NT2/D1 (cell line): ENCODE results near the gene GPSM1.

ENCODE experiments used
- DNase-seq: peaks from one replicate; pipeline ENCODE4 v3.0.0-alpha.2; 2011; ENCODE audit warnings: low read depth, low spot score
- H3K27me3 ChIP-seq: 2 replicates; pipeline ENCODE4 v1.6.0; 2011; ENCODE audit warnings: mild to moderate bottlenecking; ENCODE audit not compliant: insufficient read length, insufficient read depth
- H3K36me3 ChIP-seq: 2 replicates; pipeline ENCODE4 v1.6.1; 2011; ENCODE audit warnings: mild to moderate bottlenecking, low read length, mixed read lengths; ENCODE audit not compliant: insufficient read depth, insufficient read length
- H3K4me1 ChIP-seq: 2 replicates; pipeline ENCODE4 v1.5.1; 2011; ENCODE audit not compliant: insufficient read depth, insufficient read length
- H3K4me3 ChIP-seq: 2 replicates; pipeline ENCODE4 v1.5.1; 2011; ENCODE audit warnings: low read depth; ENCODE audit not compliant: insufficient read length
- H3K9ac ChIP-seq: 2 replicates; pipeline ENCODE4 v1.6.0; 2011; ENCODE audit warnings: low read depth; ENCODE audit not compliant: insufficient read length
- H3K9me3 ChIP-seq: 2 replicates; pipeline ENCODE4 v1.5.1; 2011; ENCODE audit warnings: mild to moderate bottlenecking, low read length; ENCODE audit not compliant: insufficient read depth
- SUZ12 ChIP-seq: IDR thresholded peaks from 2 replicates; pipeline ENCODE4 v1.6.1; 2011; ENCODE audit not compliant: insufficient read length, insufficient read depth; ENCODE audit errors: extremely low read depth
- YY1 ChIP-seq: IDR thresholded peaks from 2 replicates; pipeline ENCODE4 v1.6.1; 2011; ENCODE audit not compliant: insufficient read length, insufficient read depth
- ZNF274 ChIP-seq: IDR thresholded peaks from 2 replicates; pipeline ENCODE4 v1.6.1; 2011; ENCODE audit warnings: mild to moderate bottlenecking, low read depth, low read length

GPSM1 gene

DNA sequence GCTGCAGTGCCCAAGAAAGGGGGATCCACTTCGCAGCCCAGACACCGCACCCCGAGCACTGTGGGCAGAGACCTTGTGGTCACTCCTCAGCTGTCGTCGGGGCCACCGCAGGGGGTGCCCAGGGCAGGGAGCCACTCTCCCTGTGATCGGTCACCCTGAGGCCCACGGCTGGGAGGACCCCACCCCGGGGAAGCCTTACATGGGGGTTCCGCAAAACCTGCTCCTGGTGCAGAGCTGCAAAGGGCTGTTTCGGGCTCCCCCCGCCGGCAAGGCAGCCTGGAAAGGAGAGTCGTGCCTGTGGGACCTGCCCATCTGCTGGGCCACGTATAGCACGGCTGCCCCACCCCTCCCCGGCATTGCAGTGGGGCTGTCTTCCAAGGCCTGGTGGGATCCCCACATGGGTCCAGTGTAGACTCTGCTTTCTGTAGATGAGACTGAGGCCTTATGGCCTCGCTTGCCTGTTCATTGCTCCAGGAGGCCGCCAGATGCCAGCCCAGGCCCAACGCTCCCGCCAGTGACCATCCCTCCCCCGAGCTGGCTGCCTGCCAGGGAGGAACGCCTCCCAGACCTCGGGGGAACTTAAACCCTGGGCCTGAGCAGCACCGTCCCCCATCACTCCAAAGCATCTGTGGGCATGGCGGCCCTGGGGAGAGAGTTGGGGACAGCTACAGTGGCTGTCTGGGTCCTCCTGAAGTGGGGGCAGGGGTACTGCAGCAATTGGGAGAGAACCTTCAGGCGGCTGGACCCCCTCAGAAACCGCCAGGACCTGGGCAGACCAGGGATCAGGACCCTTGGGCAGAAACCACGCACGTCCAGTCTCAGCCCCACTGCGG lies 37.8 kb downstream of the GPSM1 start:
- no peak for DNase-seq
- no peaks in the 10 kb centered on the region for H3K27me3 ChIP-seq
- H3K9ac ChIP-seq: peak overlapping the region; percentile 8
- H3K4me1 ChIP-seq: peaks cover 23% of the 10 kb centered on the region
- TF ChIP-seq ZNF274: no peak
- no peak for TF ChIP-seq SUZ12
- TF ChIP-seq YY1: no peak
- no peak overlapping the region for H3K4me3 ChIP-seq
- no peaks in the 10 kb centered on the region; the same call in 1 of the 2 replicates for H3K9me3 ChIP-seq
- H3K36me3 ChIP-seq: peaks cover 80% of the 10 kb centered on the region

DNA sequence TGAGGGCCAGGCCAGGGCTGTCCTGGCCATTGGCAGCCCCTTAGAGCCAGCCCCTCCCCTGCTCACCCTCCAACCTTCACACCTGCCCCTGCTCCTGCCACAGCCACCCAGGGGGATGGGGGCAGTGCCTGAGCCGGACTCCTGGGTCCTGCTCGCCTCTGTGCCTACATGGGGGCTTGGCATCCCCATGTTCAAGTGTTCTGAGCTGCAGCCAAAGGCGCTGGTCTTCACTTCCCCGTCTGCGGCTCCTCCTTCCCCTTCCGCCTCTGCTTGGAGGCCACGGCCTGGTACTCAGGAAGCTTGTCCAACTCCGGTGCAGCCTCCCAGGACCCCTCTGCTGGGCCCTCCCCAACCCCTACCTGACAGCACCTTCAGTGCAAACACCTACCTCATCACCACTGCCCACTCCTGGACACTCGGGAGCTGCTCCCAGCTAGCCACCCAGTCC lies 38.5 kb downstream of the GPSM1 start:
- Histone ChIP-seq H3K9ac (no peak overlapping the region), H3K27me3 (no peaks in the 10 kb centered on the region), H3K4me3 (no peak overlapping the region), H3K4me1 (peaks cover 23% of the 10 kb centered on the region), H3K36me3 (peaks cover 83% of the 10 kb centered on the region), H3K9me3 (no peaks in the 10 kb centered on the region; the same call in 1 of the 2 replicates)
- TF ChIP-seq SUZ12: no peak
- TF ChIP-seq ZNF274: no peak
- no peak for TF ChIP-seq YY1
- no peak for DNase-seq

DNA sequence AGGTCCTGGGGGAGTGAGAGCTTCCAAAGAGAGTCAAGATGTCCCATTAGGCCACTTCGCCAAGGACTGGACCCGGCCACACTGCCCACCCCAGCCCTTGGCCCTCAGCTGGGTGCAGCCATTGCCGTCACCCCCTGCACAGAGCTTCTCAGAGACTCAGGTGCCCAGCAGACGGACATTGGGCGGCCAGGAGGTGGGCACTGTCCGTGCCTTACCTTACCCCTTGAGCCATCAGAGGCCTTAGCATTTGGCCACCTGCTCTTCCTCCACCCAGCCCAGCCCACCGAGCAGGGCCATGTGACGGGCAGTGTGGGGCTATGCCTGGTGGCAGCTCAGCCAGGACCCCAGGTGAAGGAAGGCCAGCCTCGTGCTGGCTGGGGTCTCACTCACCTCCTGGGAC lies 39.5 kb downstream of the GPSM1 start:
- H3K4me1 ChIP-seq: peaks cover 23% of the 10 kb centered on the region
- TF ChIP-seq YY1 (no peak), ZNF274 (no peak), SUZ12 (no peak)
- no peak overlapping the region for H3K4me3 ChIP-seq
- no peak for DNase-seq
- no peak overlapping the region for H3K9ac ChIP-seq
- no peaks in the 10 kb centered on the region for H3K27me3 ChIP-seq
- no peaks in the 10 kb centered on the region; the same call in 1 of the 2 replicates for H3K9me3 ChIP-seq
- H3K36me3 ChIP-seq: peaks cover 82% of the 10 kb centered on the region

DNA sequence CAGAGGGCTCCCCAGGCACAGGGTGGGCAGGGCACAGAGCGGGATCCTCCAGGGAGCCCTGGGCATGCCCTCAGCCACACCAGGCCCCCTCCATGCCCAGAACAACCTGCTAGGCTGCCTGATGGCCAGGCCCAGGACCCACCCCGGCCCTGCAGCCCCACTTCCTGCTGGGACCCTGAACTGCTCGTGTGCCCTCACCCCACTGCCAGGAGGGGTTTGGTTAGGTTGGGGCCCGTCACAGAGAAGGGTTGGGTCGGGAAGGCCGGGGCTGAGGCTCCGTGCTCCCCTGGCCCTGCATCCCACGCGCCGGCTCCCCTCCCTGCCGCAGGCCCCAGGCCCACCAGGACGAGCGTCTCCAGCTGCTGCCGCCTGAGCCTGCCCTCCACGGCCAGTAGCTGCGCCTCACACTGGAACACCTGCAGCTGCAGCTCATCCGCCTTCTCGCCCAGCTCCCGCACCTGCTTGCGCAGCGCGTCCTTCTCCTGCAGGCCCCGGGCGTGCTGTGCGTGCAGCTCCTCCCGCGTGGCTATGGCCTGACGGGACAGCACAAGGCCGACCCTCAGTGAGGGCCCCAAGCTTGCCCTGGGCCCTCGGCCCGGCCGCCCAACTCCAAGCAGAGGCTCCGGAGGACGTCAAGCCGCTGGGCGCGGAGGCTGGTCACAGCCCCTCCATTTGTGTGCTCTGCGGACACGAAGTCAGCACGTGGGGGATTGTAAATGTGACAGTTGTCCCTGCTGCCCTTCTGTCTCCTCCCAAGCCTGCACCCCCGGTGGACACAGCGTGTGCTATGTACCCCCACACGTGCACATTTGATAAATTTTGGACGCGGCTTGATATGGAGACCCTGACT lies 40.2 kb downstream of the GPSM1 start:
- TF ChIP-seq YY1 (no peak), SUZ12 (no peak), ZNF274 (no peak)
- no peaks in the 10 kb centered on the region for H3K27me3 ChIP-seq
- H3K36me3 ChIP-seq: peaks cover 81% of the 10 kb centered on the region
- H3K9me3 ChIP-seq: no peaks in the 10 kb centered on the region; the same call in 1 of the 2 replicates
- DNase-seq: no peak
- peaks cover 22% of the 10 kb centered on the region for H3K4me1 ChIP-seq
- no peak overlapping the region for H3K4me3 ChIP-seq
- peak overlapping the region; percentile 8 for H3K9ac ChIP-seq

DNA sequence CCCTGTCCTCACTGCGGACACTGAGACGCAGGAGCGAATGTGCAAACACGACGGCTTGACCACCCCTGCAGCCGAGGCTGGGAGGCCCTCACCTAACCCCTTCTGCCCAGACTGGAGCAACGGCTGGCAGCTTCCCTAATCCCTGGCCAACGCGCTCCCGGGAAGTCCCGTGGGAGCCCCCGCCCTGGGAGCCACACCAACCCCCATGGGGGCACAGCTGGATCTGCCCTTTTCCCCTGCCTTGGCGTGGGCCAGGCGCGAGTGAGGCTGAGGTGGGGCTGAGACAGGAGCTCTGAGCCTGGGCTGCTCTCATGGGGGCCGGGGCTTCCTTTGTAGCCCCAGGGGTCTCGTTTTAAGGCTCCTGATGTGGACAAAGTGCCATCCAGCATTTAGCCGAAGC lies 40.9 kb downstream of the GPSM1 start:
- H3K4me1 ChIP-seq: peaks cover 27% of the 10 kb centered on the region
- no peak overlapping the region for H3K4me3 ChIP-seq
- no peak for DNase-seq
- no peaks in the 10 kb centered on the region; the same call in 1 of the 2 replicates for H3K9me3 ChIP-seq
- peaks cover 84% of the 10 kb centered on the region for H3K36me3 ChIP-seq
- no peaks in the 10 kb centered on the region for H3K27me3 ChIP-seq
- peak overlapping the region; percentile 8 for H3K9ac ChIP-seq
- TF ChIP-seq ZNF274 (no peak), SUZ12 (no peak), YY1 (no peak)

DNA sequence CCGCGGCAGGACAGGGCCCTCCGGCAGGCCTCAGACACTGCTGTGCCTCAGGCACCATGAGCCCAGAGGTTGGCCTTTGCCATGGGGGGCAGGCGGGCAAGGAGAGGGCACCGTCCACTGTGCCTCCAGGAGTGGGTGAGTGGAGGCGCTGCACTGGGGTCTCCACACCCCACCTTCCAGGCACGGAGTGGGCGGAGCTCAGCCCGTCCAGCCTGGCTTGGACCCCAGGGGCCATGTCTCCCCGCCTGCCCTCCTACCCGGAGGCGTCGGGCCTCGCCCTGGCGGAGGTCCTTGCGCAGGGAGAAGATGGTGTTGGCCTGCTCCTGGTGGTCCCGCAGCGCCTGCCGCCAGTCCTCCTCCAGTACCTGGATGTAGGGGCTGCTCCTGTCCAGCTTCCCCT lies 42.7 kb downstream of the GPSM1 start:
- H3K4me1 ChIP-seq: peaks cover 27% of the 10 kb centered on the region
- H3K4me3 ChIP-seq: no peak overlapping the region
- H3K9ac ChIP-seq: no peak overlapping the region
- TF ChIP-seq SUZ12: no peak
- no peak for TF ChIP-seq ZNF274
- TF ChIP-seq YY1: no peak
- H3K27me3 ChIP-seq: no peaks in the 10 kb centered on the region
- H3K9me3 ChIP-seq: no peaks in the 10 kb centered on the region
- no peak for DNase-seq
- peaks cover 89% of the 10 kb centered on the region for H3K36me3 ChIP-seq
